ENCODE data around the gene GAB4. TPM values are rescaled to one million over a fixed set of nuclear protein-coding genes. Genes with fewer than 3 reads are reported as not detected.

Gene GAB4
- total and polyA plus RNA-seq, 2 donors (not counting 3 experiments of a cell fraction or from before 2014, with no cell fraction given), result not detected

DNA sequence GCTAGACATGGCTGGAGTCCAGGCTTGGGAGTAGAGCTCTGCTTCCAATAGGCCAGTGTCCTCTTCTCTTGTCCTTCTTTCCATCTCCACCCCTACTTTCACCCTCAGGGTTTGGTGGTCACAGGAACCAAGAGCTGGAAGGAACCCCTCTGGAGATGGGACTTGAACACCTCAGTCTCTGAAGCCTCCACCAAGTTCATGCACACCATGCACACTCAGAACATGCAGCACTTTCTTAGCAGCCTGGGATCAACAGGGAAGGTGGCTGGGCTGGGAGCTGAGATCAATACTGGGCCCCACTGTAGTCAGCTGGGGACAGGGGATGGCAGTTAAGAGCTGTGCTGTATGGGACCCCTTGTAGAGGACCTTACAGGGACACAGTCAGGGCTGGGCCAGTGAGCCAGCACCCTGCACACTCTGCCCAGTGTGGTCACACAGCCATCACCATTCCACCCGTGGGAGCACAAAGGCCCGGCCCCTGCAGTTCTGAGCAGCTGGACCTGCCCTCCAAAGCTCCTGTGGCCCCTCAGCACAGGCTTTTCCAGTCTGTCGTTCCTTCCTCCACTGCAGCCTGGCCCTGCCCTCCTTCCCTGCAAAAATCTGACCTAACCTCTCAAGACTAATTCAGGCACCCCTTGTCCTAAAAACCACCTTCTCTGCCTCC lies 47.7 kb downstream of the GAB4 start:
- Histone ChIP-seq H3K4me3 (replicated peaks in 1 of 3; ENCODE audit: insufficient read depth in 1 of 3, low read depth in 1 of 3, low read length in 3 of 3) (no peak overlapping the region), H2AFZ (ENCODE audit: low read depth, low read length) (no peak overlapping the region), H3K27me3 (ENCODE audit: control insufficient read depth in 2 of 2, insufficient read depth in 2 of 2, low read length in 2 of 2) (no peaks in the 10 kb centered on the region), H3K27ac (ENCODE audit: insufficient read depth, low read depth, low read length) (no peak overlapping the region), H3K4me1 (ENCODE audit: control insufficient read depth, extremely low read depth, insufficient read depth, low read length) (no peaks in the 10 kb centered on the region), H3K79me2 (ENCODE audit: control insufficient read depth, insufficient read depth, low read length) (no peaks in the 10 kb centered on the region), H3K9me1 (replicated peaks; ENCODE audit: control insufficient read depth, extremely low read depth, insufficient read depth, low read length) (no peaks in the 10 kb centered on the region), H3K36me3 (ENCODE audit: control insufficient read depth in 2 of 2, extremely low read depth in 1 of 2, insufficient read depth in 2 of 2, low read length in 2 of 2) (no peaks in the 10 kb centered on the region), H3K9me3 (replicated peaks; ENCODE audit: control insufficient read depth, insufficient read depth, low read length) (peaks cover 2% of the 10 kb centered on the region), H3K4me2 (ENCODE audit: insufficient read depth, low read length) (no peak overlapping the region), H3K9ac (replicated peaks; ENCODE audit: extremely low read depth, insufficient read depth, low read length) (no peak overlapping the region), H4K20me1 (replicated peaks; ENCODE audit: control insufficient read depth, extremely low read depth, insufficient read depth, low read length) (no peaks in the 10 kb centered on the region)
- POLR2A ChIA-PET, result no interaction called here
- intact Hi-C loops (cut with micrococcal nuclease), result no loop called here
- FAIRE-seq (no peak), DNase-seq (ENCODE audit: low read depth, low spot score) (no peak)
- dilution Hi-C loops (cut with MboI; ENCODE audit: extremely low pct_ligation_motif_present, low sequenced_read_pairs), result no loop called here
- TF ChIP-seq POLR2A (IDR thresholded peaks at IDR 0.05; ENCODE audit: low read depth, low read length), result no peak
- TF ChIP-seq, protein P1, sequence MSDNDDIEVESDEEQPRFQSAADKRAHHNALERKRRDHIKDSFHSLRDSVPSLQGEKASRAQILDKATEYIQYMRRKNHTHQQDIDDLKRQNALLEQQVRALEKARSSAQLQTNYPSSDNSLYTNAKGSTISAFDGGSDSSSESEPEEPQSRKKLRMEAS (IDR thresholded peaks at IDR 0.05; ENCODE audit: insufficient read depth, insufficient read length), result no peak
- no peak for TF ChIP-seq EZH2 (IDR thresholded peaks at IDR 0.05; ENCODE audit: borderline replicate concordance, low read depth, low read length, severe bottlenecking)
- TF ChIP-seq JUN (IDR thresholded peaks at IDR 0.05; ENCODE audit: borderline replicate concordance, insufficient read depth, insufficient read length, low read depth), result no peak
- TF ChIP-seq MYC (IDR thresholded peaks at IDR 0.05; ENCODE audit: low read depth, low read length), result no peak
- TF ChIP-seq GATA2 (IDR thresholded peaks at IDR 0.05; ENCODE audit: insufficient read depth, insufficient read length, low read depth, low read length), result no peak
- TF ChIP-seq, protein P2, sequence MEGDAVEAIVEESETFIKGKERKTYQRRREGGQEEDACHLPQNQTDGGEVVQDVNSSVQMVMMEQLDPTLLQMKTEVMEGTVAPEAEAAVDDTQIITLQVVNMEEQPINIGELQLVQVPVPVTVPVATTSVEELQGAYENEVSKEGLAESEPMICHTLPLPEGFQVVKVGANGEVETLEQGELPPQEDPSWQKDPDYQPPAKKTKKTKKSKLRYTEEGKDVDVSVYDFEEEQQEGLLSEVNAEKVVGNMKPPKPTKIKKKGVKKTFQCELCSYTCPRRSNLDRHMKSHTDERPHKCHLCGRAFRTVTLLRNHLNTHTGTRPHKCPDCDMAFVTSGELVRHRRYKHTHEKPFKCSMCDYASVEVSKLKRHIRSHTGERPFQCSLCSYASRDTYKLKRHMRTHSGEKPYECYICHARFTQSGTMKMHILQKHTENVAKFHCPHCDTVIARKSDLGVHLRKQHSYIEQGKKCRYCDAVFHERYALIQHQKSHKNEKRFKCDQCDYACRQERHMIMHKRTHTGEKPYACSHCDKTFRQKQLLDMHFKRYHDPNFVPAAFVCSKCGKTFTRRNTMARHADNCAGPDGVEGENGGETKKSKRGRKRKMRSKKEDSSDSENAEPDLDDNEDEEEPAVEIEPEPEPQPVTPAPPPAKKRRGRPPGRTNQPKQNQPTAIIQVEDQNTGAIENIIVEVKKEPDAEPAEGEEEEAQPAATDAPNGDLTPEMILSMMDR (IDR thresholded peaks at IDR 0.05; ENCODE audit: extremely low read depth in 1 of 2, insufficient read depth in 1 of 2, low read depth in 1 of 2, low read length in 2 of 2), result no peak
- no peak for TF ChIP-seq POLR2AphosphoS5 (IDR thresholded peaks at IDR 0.05; ENCODE audit: insufficient read depth, low read depth, low read length)
- TF ChIP-seq FOS (IDR thresholded peaks at IDR 0.05; ENCODE audit: borderline replicate concordance, insufficient read depth, low read length), result no peak
- no TSS peak for BruUV-seq (replicated peaks)
- CTCF ChIA-PET, result no interaction called here
